Activated naive CD8-positive, alpha-beta T cell (primary cell): ENCODE results near the gene WNT3A.

Source experiments
- H3K27ac Mint-ChIP-seq: one replicate; pipeline ENCODE4 v1.8.0; 2021; ENCODE audit warnings: mixed read lengths
- H3K27me3 Mint-ChIP-seq: one replicate; pipeline ENCODE4 v1.8.0; 2021; ENCODE audit warnings: mixed read lengths
- H3K36me3 Mint-ChIP-seq: one replicate; pipeline ENCODE4 v1.8.0; 2021; ENCODE audit warnings: mixed read lengths
- H3K4me1 Mint-ChIP-seq: one replicate; pipeline ENCODE4 v1.8.0; 2021; ENCODE audit warnings: low read depth, mixed read lengths
- H3K4me3 Mint-ChIP-seq: one replicate; pipeline ENCODE4 v1.8.0; 2021; ENCODE audit warnings: mild to moderate bottlenecking, mixed read lengths
- H3K9me3 Mint-ChIP-seq: one replicate; pipeline ENCODE4 v1.8.0; 2021; ENCODE audit warnings: low read depth, mixed read lengths

The WNT3A gene

GRCh38 chr1:228083871-228084278 lies 77.1 kb downstream of the WNT3A start:
- peak overlapping the region; percentile 96 for H3K27ac Mint-ChIP-seq
- peaks cover 12% of the 10 kb centered on the region for H3K36me3 Mint-ChIP-seq
- H3K4me1 Mint-ChIP-seq: peaks cover 52% of the 10 kb centered on the region

DNA sequence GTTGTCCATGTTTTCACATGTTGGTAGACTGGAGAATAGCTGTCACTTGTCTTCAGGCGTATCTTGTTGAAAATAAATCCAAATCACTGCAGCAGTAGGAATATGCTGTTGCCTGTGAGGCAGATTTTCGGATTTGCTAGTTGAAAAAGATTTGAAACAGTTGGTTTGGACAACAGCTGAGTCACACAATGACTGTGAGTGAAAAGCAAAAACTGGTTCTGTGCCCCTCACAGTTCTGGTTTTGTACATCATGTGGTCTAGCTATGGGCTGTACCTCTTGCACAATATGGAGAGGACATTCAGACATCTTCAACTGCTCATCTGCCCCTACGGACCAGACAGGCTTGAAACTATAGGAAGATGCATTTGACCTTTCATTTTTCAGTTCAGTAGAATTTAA lies 77.5 kb downstream of the WNT3A start:
- H3K36me3 Mint-ChIP-seq: peaks cover 12% of the 10 kb centered on the region
- peaks cover 55% of the 10 kb centered on the region for H3K4me1 Mint-ChIP-seq

More at GRCh38 chr1:228083871-228084278, 77.1 kb downstream of the WNT3A start:
- H3K4me3 Mint-ChIP-seq: peak overlapping the region; percentile 94
- H3K9me3 Mint-ChIP-seq: no peaks in the 10 kb centered on the region
- H3K27me3 Mint-ChIP-seq: no peaks in the 10 kb centered on the region

DNA sequence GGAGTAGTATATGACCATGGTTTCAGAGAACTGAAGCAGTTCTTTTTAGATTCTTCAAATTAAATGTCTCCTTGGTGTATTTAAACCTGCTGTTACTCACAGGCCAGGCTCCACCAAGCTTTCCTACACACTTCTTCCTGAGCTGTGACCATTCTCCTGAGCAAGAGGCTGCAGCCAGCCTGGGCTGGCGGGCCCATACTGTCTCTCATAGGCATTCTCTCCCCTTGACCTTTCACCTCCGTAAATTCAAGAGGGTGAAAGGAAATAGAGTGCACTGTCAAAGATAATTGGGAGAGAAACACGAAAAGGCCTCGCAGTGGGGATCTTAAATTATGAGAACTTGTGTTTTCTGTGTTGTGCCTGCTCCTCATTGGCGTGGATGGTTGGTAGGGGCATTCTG lies 78.0 kb downstream of the WNT3A start:
- Mint-ChIP-seq H3K4me1 (peaks cover 59% of the 10 kb centered on the region), H3K9me3 (no peaks in the 10 kb centered on the region), H3K4me3 (peak overlapping the region; percentile 94), H3K36me3 (peaks cover 12% of the 10 kb centered on the region), H3K27ac (peak overlapping the region; percentile 96), H3K27me3 (no peaks in the 10 kb centered on the region)

More for the DNA sequence above, 77.5 kb downstream of the WNT3A start:
- no peaks in the 10 kb centered on the region for H3K9me3 Mint-ChIP-seq
- H3K27me3 Mint-ChIP-seq: no peaks in the 10 kb centered on the region
- peak overlapping the region; percentile 94 for H3K4me3 Mint-ChIP-seq
- H3K27ac Mint-ChIP-seq: peak overlapping the region; percentile 96

GRCh38 chr1:228085287-228085951 lies 78.6 kb downstream of the WNT3A start:
- H3K4me1 Mint-ChIP-seq: peaks cover 66% of the 10 kb centered on the region
- peaks cover 12% of the 10 kb centered on the region for H3K36me3 Mint-ChIP-seq
- peak overlapping the region; percentile 94 for H3K4me3 Mint-ChIP-seq
- no peaks in the 10 kb centered on the region for H3K9me3 Mint-ChIP-seq
- peak overlapping the region; percentile 96 for H3K27ac Mint-ChIP-seq
- no peaks in the 10 kb centered on the region for H3K27me3 Mint-ChIP-seq

GRCh38 chr1:228087771-228088251 lies 81.0 kb downstream of the WNT3A start:
- Mint-ChIP-seq H3K4me3 (peak overlapping the region; percentile 81), H3K4me1 (peaks cover 85% of the 10 kb centered on the region), H3K27ac (peak overlapping the region; percentile 89), H3K9me3 (no peaks in the 10 kb centered on the region), H3K27me3 (no peaks in the 10 kb centered on the region), H3K36me3 (peaks cover 12% of the 10 kb centered on the region)

GRCh38 chr1:228088586-228089498 lies 82.0 kb downstream of the WNT3A start:
- Mint-ChIP-seq H3K36me3 (peaks cover 12% of the 10 kb centered on the region), H3K27me3 (no peaks in the 10 kb centered on the region), H3K4me3 (peak overlapping the region; percentile 81), H3K9me3 (no peaks in the 10 kb centered on the region), H3K4me1 (peaks cover 85% of the 10 kb centered on the region), H3K27ac (peak overlapping the region; percentile 89)

GRCh38 chr1:228089519-228090380 lies 83.0 kb downstream of the WNT3A start:
- Mint-ChIP-seq H3K9me3 (no peaks in the 10 kb centered on the region), H3K27me3 (no peaks in the 10 kb centered on the region), H3K4me3 (peak overlapping the region; percentile 81), H3K36me3 (peaks cover 12% of the 10 kb centered on the region), H3K4me1 (peaks cover 80% of the 10 kb centered on the region), H3K27ac (peak overlapping the region; percentile 89)

DNA sequence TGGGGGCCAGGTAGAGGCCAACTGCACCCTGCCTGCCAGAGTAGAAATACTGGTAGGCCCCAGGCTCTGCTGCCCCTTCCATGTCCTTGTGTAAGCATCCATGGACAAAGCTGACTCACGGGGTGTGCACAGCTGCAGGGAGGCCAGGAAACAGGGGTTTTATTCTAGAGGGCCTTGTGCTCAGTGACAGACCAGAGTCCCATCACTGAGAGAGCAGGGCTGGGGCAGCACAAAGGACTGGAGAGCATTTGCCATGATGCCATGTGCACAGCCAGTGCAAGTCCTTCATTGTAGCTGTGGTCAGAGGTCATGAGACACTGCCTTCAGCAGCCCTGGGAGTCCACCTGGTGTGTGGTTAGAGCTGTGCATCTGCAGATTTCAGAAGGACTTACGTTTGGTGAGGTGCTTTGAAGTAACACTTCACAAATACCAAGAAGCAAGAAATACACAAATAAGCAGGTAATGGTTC lies 83.8 kb downstream of the WNT3A start:
- Mint-ChIP-seq H3K4me1 (peaks cover 79% of the 10 kb centered on the region), H3K36me3 (peaks cover 10% of the 10 kb centered on the region), H3K4me3 (peak overlapping the region; percentile 81), H3K27ac (peak overlapping the region; percentile 77), H3K9me3 (no peaks in the 10 kb centered on the region), H3K27me3 (no peaks in the 10 kb centered on the region)

DNA sequence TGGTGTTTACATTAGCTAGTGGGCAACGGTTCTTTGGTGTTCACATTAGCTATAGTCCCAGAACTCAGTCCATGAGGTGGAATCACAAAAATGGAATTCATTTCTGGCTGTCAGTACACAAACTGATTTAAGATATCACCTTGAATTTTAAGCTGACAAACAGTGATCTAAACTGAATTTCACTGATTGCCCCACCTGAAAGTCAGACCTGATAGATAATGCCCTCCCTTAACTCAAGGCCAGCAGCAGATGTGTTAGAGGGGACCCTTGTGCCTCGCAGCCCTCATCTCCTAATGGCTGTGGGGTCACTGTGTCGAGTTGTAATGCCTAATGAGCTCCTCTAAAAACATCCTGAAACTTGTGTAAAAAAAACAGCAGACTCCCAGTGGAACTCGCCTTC lies 84.3 kb downstream of the WNT3A start:
- Mint-ChIP-seq H3K27me3 (no peaks in the 10 kb centered on the region), H3K4me1 (peaks cover 79% of the 10 kb centered on the region), H3K4me3 (peak overlapping the region; percentile 17), H3K27ac (peak overlapping the region; percentile 77), H3K36me3 (peaks cover 10% of the 10 kb centered on the region), H3K9me3 (no peaks in the 10 kb centered on the region)

- no peaks in the 10 kb centered on the region for H3K27me3 Mint-ChIP-seq
- peak overlapping the region; percentile 75 for H3K27ac Mint-ChIP-seq
- H3K4me1 Mint-ChIP-seq: peaks cover 68% of the 10 kb centered on the region
- peaks cover 10% of the 10 kb centered on the region for H3K36me3 Mint-ChIP-seq
- no peaks in the 10 kb centered on the region for H3K9me3 Mint-ChIP-seq
- no peak overlapping the region for H3K4me3 Mint-ChIP-seq
Measured at GRCh38 chr1:228092342-228093049, 85.7 kb downstream of the WNT3A start.

GRCh38 chr1:228093050-228093906 lies 86.5 kb downstream of the WNT3A start:
- Mint-ChIP-seq H3K4me3 (no peak overlapping the region), H3K4me1 (peaks cover 60% of the 10 kb centered on the region), H3K36me3 (peaks cover 5% of the 10 kb centered on the region), H3K27me3 (no peaks in the 10 kb centered on the region), H3K9me3 (no peaks in the 10 kb centered on the region), H3K27ac (no peak overlapping the region)

DNA sequence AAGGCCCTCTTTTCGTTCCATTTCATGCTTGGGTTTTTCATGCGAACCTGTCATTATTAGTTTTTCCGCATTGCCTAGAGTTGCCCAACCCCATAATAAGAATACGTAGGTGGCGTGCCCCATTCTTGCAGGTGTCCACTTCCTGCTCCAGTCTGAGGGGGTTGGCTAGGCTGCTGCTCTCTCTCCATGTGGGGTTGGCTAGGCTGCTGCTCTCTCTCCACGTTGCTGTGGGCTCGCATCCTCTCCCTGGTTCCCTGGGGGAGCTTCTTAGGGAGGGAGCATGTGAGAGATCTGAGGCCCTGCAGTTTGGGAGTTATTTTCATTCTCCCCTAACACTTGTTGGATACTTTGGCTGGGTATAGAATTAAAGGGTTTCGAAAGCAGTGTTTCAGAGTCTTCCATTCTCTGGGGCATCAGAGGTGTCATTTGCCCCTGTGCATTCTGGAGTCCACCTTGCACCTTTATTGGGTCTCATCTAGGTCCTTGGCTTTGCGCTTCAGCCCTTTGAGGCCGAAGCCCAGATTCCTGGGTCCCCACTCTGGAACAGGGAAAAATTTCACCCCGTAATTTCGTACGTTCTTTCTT lies 87.7 kb downstream of the WNT3A start:
- Mint-ChIP-seq H3K9me3 (no peaks in the 10 kb centered on the region), H3K27me3 (no peaks in the 10 kb centered on the region)

GRCh38 chr1:228095161-228095560 lies 88.4 kb downstream of the WNT3A start:
- Mint-ChIP-seq H3K27ac (peak overlapping the region; percentile 58), H3K36me3 (peaks cover 5% of the 10 kb centered on the region), H3K9me3 (no peaks in the 10 kb centered on the region), H3K27me3 (no peaks in the 10 kb centered on the region), H3K4me3 (no peak overlapping the region), H3K4me1 (peaks cover 43% of the 10 kb centered on the region)

More for the DNA sequence above, 87.7 kb downstream of the WNT3A start:
- Mint-ChIP-seq H3K27ac (peak overlapping the region; percentile 3), H3K4me1 (peaks cover 49% of the 10 kb centered on the region), H3K4me3 (no peak overlapping the region), H3K36me3 (peaks cover 5% of the 10 kb centered on the region)
